ENCODE results near the gene EIF3K.

EIF3K gene

GRCh38 chr19:38663957-38664502, 45.0 kb downstream of the EIF3K start:
- no peak overlapping the region for H3K4me2 ChIP-seq (ENCODE audit: low read length)
- no peaks in the 10 kb centered on the region for H3K27me3 ChIP-seq (ENCODE audit: insufficient read depth, low read length)
- H3K4ac ChIP-seq (ENCODE audit: low read depth, low read length): peak overlapping the region; percentile 44
- peak overlapping the region; percentile 1 for H3K14ac ChIP-seq (ENCODE audit: low read length)
- H2AFZ ChIP-seq (ENCODE audit: insufficient read depth, low read length, poor library complexity): no peak overlapping the region
- WGBS (ENCODE audit: extremely low coverage, insufficient coverage, insufficient read length): no CpG with 5 or more reads among the region's 19 CpGs
- peaks cover 15 to 22% of the 10 kb centered on the region in 2 experiments for H3K36me3 ChIP-seq (ENCODE audit: control insufficient read depth in 1 of 2, insufficient read depth in 2 of 2, low read length in 2 of 2)
- H4K12ac ChIP-seq (ENCODE audit: low read depth, low read length): no peak overlapping the region
- H3K27ac ChIP-seq (ENCODE audit: low read depth, low read length): peak overlapping the region; percentile 97
- H3K4me3 ChIP-seq (ENCODE audit: low read depth, low read length): no peak overlapping the region
- no peaks in the 10 kb centered on the region for H3K9me3 ChIP-seq (ENCODE audit: insufficient read depth, low read depth, low read length)
- H3K9ac ChIP-seq (ENCODE audit: low read length): peak overlapping the region; percentile 31
- H3K79me1 ChIP-seq (ENCODE audit: low read length): peaks cover 59% of the 10 kb centered on the region
- no peak for DNase-seq
- no peak overlapping the region for H2BK120ac ChIP-seq (ENCODE audit: insufficient read depth, low read length, poor library complexity)
- H2AK5ac ChIP-seq (ENCODE audit: low read length): no peak overlapping the region
- H4K8ac ChIP-seq (ENCODE audit: low read depth, low read length): peak overlapping the region; percentile 0
- H2BK12ac ChIP-seq (ENCODE audit: low read length): no peak overlapping the region
- H4K91ac ChIP-seq (ENCODE audit: low read depth, low read length): peak overlapping the region; percentile 4
- H3K18ac ChIP-seq (ENCODE audit: low read length): no peak overlapping the region
- no peak overlapping the region for H3K23ac ChIP-seq (ENCODE audit: low read length)
- H3K79me2 ChIP-seq (ENCODE audit: control insufficient read depth, insufficient read depth, low read length, poor library complexity): peaks cover 50% of the 10 kb centered on the region
- H3K4me1 ChIP-seq (ENCODE audit: control insufficient read depth in 1 of 2, insufficient read depth in 2 of 2, low read length in 2 of 2): peaks cover 70 to 82% of the 10 kb centered on the region in 2 experiments
- H2BK5ac ChIP-seq (ENCODE audit: low read depth, low read length, poor library complexity): no peak overlapping the region

- Histone ChIP-seq H3K4ac (ENCODE audit: low read depth, low read length) (peak overlapping the region; percentile 51), H3K27me3 (ENCODE audit: insufficient read depth, low read length) (no peaks in the 10 kb centered on the region), H2BK5ac (ENCODE audit: low read depth, low read length, poor library complexity) (peak overlapping the region; percentile 10), H4K12ac (ENCODE audit: low read depth, low read length) (no peak overlapping the region), H3K4me1 (ENCODE audit: control insufficient read depth in 1 of 2, insufficient read depth in 2 of 2, low read length in 2 of 2) (peaks cover 74 to 82% of the 10 kb centered on the region in 2 experiments), H4K8ac (ENCODE audit: low read depth, low read length) (peak overlapping the region; percentile 24), H2AFZ (ENCODE audit: insufficient read depth, low read length, poor library complexity) (peak overlapping the region; percentile 13), H3K23ac (ENCODE audit: low read length) (no peak overlapping the region), H2AK5ac (ENCODE audit: low read length) (peak overlapping the region; percentile 30), H4K91ac (ENCODE audit: low read depth, low read length) (peak overlapping the region; percentile 64), H2BK12ac (ENCODE audit: low read length) (peak overlapping the region; percentile 60), H3K79me2 (ENCODE audit: control insufficient read depth, insufficient read depth, low read length, poor library complexity) (peaks cover 53% of the 10 kb centered on the region), H3K79me1 (ENCODE audit: low read length) (peaks cover 61% of the 10 kb centered on the region), H3K27ac (ENCODE audit: low read depth, low read length) (peak overlapping the region; percentile 97), H3K9ac (ENCODE audit: low read length) (peak overlapping the region; percentile 31), H3K36me3 (ENCODE audit: control insufficient read depth in 1 of 2, insufficient read depth in 2 of 2, low read length in 2 of 2) (peaks cover 15 to 28% of the 10 kb centered on the region in 2 experiments), H2BK120ac (ENCODE audit: insufficient read depth, low read length, poor library complexity) (peak overlapping the region; percentile 27), H3K4me2 (ENCODE audit: low read length) (no peak overlapping the region), H3K4me3 (ENCODE audit: low read depth, low read length) (no peak overlapping the region), H3K14ac (ENCODE audit: low read length) (peak overlapping the region; percentile 19), H3K18ac (ENCODE audit: low read length) (peak overlapping the region; percentile 68), H3K9me3 (ENCODE audit: insufficient read depth, low read depth, low read length) (no peaks in the 10 kb centered on the region)
- no CpG with 5 or more reads among the region's 7 CpGs for WGBS (ENCODE audit: extremely low coverage, insufficient coverage, insufficient read length)
- DNase-seq: no peak
These were observed 45.7 kb downstream of the EIF3K start for GRCh38 chr19:38664503-38665211.

- no peak overlapping the region for H4K12ac ChIP-seq (ENCODE audit: low read depth, low read length)
- H3K14ac ChIP-seq (ENCODE audit: low read length): peak overlapping the region; percentile 45
- no peak for DNase-seq
- H3K9me3 ChIP-seq (ENCODE audit: insufficient read depth, low read depth, low read length): no peaks in the 10 kb centered on the region
- peak overlapping the region; percentile 64 for H4K91ac ChIP-seq (ENCODE audit: low read depth, low read length)
- peak overlapping the region; percentile 39 for H3K9ac ChIP-seq (ENCODE audit: low read length)
- no CpG with 5 or more reads among the region's 13 CpGs for whole genome bisulfite sequencing (ENCODE audit: extremely low coverage, insufficient coverage, insufficient read length)
- H2BK12ac ChIP-seq (ENCODE audit: low read length): peak overlapping the region; percentile 60
- peak overlapping the region; percentile 97 for H3K27ac ChIP-seq (ENCODE audit: low read depth, low read length)
- H3K79me1 ChIP-seq (ENCODE audit: low read length): peaks cover 65% of the 10 kb centered on the region
- peak overlapping the region; percentile 13 for H2AFZ ChIP-seq (ENCODE audit: insufficient read depth, low read length, poor library complexity)
- peak overlapping the region; percentile 39 for H3K4me2 ChIP-seq (ENCODE audit: low read length)
- no peaks in the 10 kb centered on the region for H3K27me3 ChIP-seq (ENCODE audit: insufficient read depth, low read length)
- peak overlapping the region; percentile 24 for H4K8ac ChIP-seq (ENCODE audit: low read depth, low read length)
- peaks cover 21 to 32% of the 10 kb centered on the region in 2 experiments for H3K36me3 ChIP-seq (ENCODE audit: control insufficient read depth in 1 of 2, insufficient read depth in 2 of 2, low read length in 2 of 2)
- peaks cover 76 to 84% of the 10 kb centered on the region in 2 experiments for H3K4me1 ChIP-seq (ENCODE audit: control insufficient read depth in 1 of 2, insufficient read depth in 2 of 2, low read length in 2 of 2)
- H3K23ac ChIP-seq (ENCODE audit: low read length): no peak overlapping the region
- peak overlapping the region; percentile 68 for H3K18ac ChIP-seq (ENCODE audit: low read length)
- peak overlapping the region; percentile 51 for H3K4ac ChIP-seq (ENCODE audit: low read depth, low read length)
- H2BK120ac ChIP-seq (ENCODE audit: insufficient read depth, low read length, poor library complexity): peak overlapping the region; percentile 27
- H2AK5ac ChIP-seq (ENCODE audit: low read length): peak overlapping the region; percentile 30
- H3K4me3 ChIP-seq (ENCODE audit: low read depth, low read length): no peak overlapping the region
- H2BK5ac ChIP-seq (ENCODE audit: low read depth, low read length, poor library complexity): peak overlapping the region; percentile 62
- H3K79me2 ChIP-seq (ENCODE audit: control insufficient read depth, insufficient read depth, low read length, poor library complexity): peaks cover 58% of the 10 kb centered on the region
These were observed 46.4 kb downstream of the EIF3K start for GRCh38 chr19:38665219-38665931.

GRCh38 chr19:38665950-38666662, 47.1 kb downstream of the EIF3K start:
- no peaks in the 10 kb centered on the region for H3K27me3 ChIP-seq (ENCODE audit: insufficient read depth, low read length)
- DNase-seq: peak in 1 of 2 donors; percentile 48
- H3K4me2 ChIP-seq (ENCODE audit: low read length): peak overlapping the region; percentile 39
- peak overlapping the region; percentile 28 for H2AFZ ChIP-seq (ENCODE audit: insufficient read depth, low read length, poor library complexity)
- peak overlapping the region; percentile 71 for H2BK5ac ChIP-seq (ENCODE audit: low read depth, low read length, poor library complexity)
- WGBS (ENCODE audit: extremely low coverage, insufficient coverage, insufficient read length): no CpG with 5 or more reads among the region's 19 CpGs
- peak overlapping the region; percentile 86 for H4K91ac ChIP-seq (ENCODE audit: low read depth, low read length)
- H3K79me1 ChIP-seq (ENCODE audit: low read length): peaks cover 60% of the 10 kb centered on the region
- peak overlapping the region; percentile 6 for H2AK5ac ChIP-seq (ENCODE audit: low read length)
- H3K4me1 ChIP-seq (ENCODE audit: control insufficient read depth in 1 of 2, insufficient read depth in 2 of 2, low read length in 2 of 2): peaks cover 73 to 81% of the 10 kb centered on the region in 2 experiments
- H2BK12ac ChIP-seq (ENCODE audit: low read length): peak overlapping the region; percentile 46
- H3K4ac ChIP-seq (ENCODE audit: low read depth, low read length): peak overlapping the region; percentile 51
- no peaks in the 10 kb centered on the region for H3K9me3 ChIP-seq (ENCODE audit: insufficient read depth, low read depth, low read length)
- peak overlapping the region; percentile 67 for H4K8ac ChIP-seq (ENCODE audit: low read depth, low read length)
- H3K18ac ChIP-seq (ENCODE audit: low read length): peak overlapping the region; percentile 60
- peak overlapping the region; percentile 47 for H3K9ac ChIP-seq (ENCODE audit: low read length)
- H3K36me3 ChIP-seq (ENCODE audit: control insufficient read depth in 1 of 2, insufficient read depth in 2 of 2, low read length in 2 of 2): peaks cover 16 to 26% of the 10 kb centered on the region in 2 experiments
- peak overlapping the region; percentile 97 for H3K27ac ChIP-seq (ENCODE audit: low read depth, low read length)
- H4K12ac ChIP-seq (ENCODE audit: low read depth, low read length): peak overlapping the region; percentile 17
- peak overlapping the region; percentile 75 for H2BK120ac ChIP-seq (ENCODE audit: insufficient read depth, low read length, poor library complexity)
- H3K4me3 ChIP-seq (ENCODE audit: low read depth, low read length): no peak overlapping the region
- no peak overlapping the region for H3K23ac ChIP-seq (ENCODE audit: low read length)
- peak overlapping the region; percentile 75 for H3K14ac ChIP-seq (ENCODE audit: low read length)
- peaks cover 52% of the 10 kb centered on the region for H3K79me2 ChIP-seq (ENCODE audit: control insufficient read depth, insufficient read depth, low read length, poor library complexity)

Measured in trophoblast cell (in vitro differentiated cells and primary cell).